Thoracic aorta (tissue), 2 donors: ENCODE measurements around the gene SLAMF8. TPM values are rescaled to one million over a fixed set of nuclear protein-coding genes. Genes with fewer than 3 reads are reported as not detected.

Experiments used
- ATAC-seq: fragments of 150-250 bp; one replicate; pipeline ENCODE4 v1.8.0; 2017; ENCODE audit warnings: low read depth; ENCODE audit not compliant: insufficient number of reproducible peaks, low FRiP score
- DNase-seq: peaks from one replicate; pipeline ENCODE4 v3.0.0-alpha.2; 2020; ENCODE audit warnings: low spot score
- H3K27ac ChIP-seq, 2 donors: fragments of 200-600 bp; sonication (generic); 1 replicate in 1 of 2; 2 replicates in 1 of 2; pipeline ENCODE4 v1.5.1; 2016; ENCODE audit warnings: mild to moderate bottlenecking in 2 of 2, moderate library complexity in 2 of 2
- H3K27me3 ChIP-seq: fragments of 200-600 bp; sonication (generic); replicated peaks from 2 replicates; pipeline ENCODE4 v1.6.0; 2016; ENCODE audit warnings: mild to moderate bottlenecking; ENCODE audit not compliant: insufficient read depth
- H3K36me3 ChIP-seq: fragments of 200-600 bp; sonication (generic); one replicate; pipeline ENCODE4 v1.5.1; 2016
- H3K4me1 ChIP-seq, 2 donors: fragments of 200-600 bp; sonication (generic); 1 replicate in 1 of 2; 2 replicates in 1 of 2; pipeline versions ENCODE4 v1.5.1 to v1.6.0; 2016; ENCODE audit warnings: low read depth in 2 of 2, mild to moderate bottlenecking in 1 of 2; ENCODE audit not compliant: control insufficient read depth in 1 of 2
- H3K4me3 ChIP-seq: fragments of 200-600 bp; sonication (generic); 2 replicates; pipeline ENCODE4 v1.5.1; 2016; ENCODE audit warnings: mild to moderate bottlenecking
- H3K9me3 ChIP-seq: fragments of 200-600 bp; sonication (generic); 2 replicates; pipeline ENCODE4 v1.5.1; 2016
- total RNA-seq, 2 donors: library from RNA; depleted of rRNA; stranded (reverse); fragments of >200 nt; gene quantifications; one replicate each; pipeline versions ENCODE4 v1.1.0 to v1.2.3, GENCODE V29; 2016
- TF ChIP-seq, protein P1 (sequence below): fragments of 200-600 bp; sonication (generic); IDR thresholded peaks from one replicate; pipeline ENCODE4 v1.5.1; 2019; ENCODE audit warnings: antibody characterized with exemption

SLAMF8 gene
- total RNA-seq, 2 donors from 2014 or later, result 5.6 to 9.9 TPM

- TF ChIP-seq, protein P1, sequence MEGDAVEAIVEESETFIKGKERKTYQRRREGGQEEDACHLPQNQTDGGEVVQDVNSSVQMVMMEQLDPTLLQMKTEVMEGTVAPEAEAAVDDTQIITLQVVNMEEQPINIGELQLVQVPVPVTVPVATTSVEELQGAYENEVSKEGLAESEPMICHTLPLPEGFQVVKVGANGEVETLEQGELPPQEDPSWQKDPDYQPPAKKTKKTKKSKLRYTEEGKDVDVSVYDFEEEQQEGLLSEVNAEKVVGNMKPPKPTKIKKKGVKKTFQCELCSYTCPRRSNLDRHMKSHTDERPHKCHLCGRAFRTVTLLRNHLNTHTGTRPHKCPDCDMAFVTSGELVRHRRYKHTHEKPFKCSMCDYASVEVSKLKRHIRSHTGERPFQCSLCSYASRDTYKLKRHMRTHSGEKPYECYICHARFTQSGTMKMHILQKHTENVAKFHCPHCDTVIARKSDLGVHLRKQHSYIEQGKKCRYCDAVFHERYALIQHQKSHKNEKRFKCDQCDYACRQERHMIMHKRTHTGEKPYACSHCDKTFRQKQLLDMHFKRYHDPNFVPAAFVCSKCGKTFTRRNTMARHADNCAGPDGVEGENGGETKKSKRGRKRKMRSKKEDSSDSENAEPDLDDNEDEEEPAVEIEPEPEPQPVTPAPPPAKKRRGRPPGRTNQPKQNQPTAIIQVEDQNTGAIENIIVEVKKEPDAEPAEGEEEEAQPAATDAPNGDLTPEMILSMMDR, result no peak
- ATAC-seq (no peak), DNase-seq (no peak)
- Histone ChIP-seq H3K27ac (no peak overlapping the region), H3K4me3 (no peak overlapping the region), H3K9me3 (no peaks in the 10 kb centered on the region), H3K4me1 (no peaks in the 10 kb centered on the region), H3K36me3 (no peaks in the 10 kb centered on the region), H3K27me3 (no peaks in the 10 kb centered on the region)
Measured at GRCh38 chr1:159882527-159882862, 55.8 kb downstream of the SLAMF8 start.

GRCh38 chr1:159883134-159883533, 56.5 kb downstream of the SLAMF8 start:
- H3K36me3 ChIP-seq, result no peaks in the 10 kb centered on the region
- no peak overlapping the region for H3K4me3 ChIP-seq
- ATAC-seq (no peak), DNase-seq (no peak)
- H3K4me1 ChIP-seq, result no peaks in the 10 kb centered on the region
- no peak overlapping the region for H3K27ac ChIP-seq
- no peaks in the 10 kb centered on the region for H3K9me3 ChIP-seq
- TF ChIP-seq, protein P1, result no peak
- no peaks in the 10 kb centered on the region for H3K27me3 ChIP-seq

GRCh38 chr1:159884296-159884695, 57.6 kb downstream of the SLAMF8 start:
- no peak for DNase-seq

More at GRCh38 chr1:159884296-159884695, 57.6 kb downstream of the SLAMF8 start:
- no peaks in the 10 kb centered on the region for H3K27me3 ChIP-seq
- no peak for ATAC-seq
- H3K27ac ChIP-seq, result no peak overlapping the region
- no peak overlapping the region for H3K4me3 ChIP-seq
- no peaks in the 10 kb centered on the region for H3K36me3 ChIP-seq
- TF ChIP-seq, protein P1, result no peak
- no peaks in the 10 kb centered on the region for H3K9me3 ChIP-seq
- H3K4me1 ChIP-seq, result peaks cover 0 to 2% of the 10 kb centered on the region in 2 donors

Other genes starting within 250 kb of the SLAMF8 start
- gene APCS, start 239.0 kb upstream of the SLAMF8 start, total RNA-seq, result not detected
- not detected for gene CRP, start 112.3 kb upstream of the SLAMF8 start, total RNA-seq
- 100 to 1,000 TPM in 1 of 2 donors, 10 to 100 TPM in 1; 48.6 to 111 TPM for gene DUSP23, start 45.9 kb upstream of the SLAMF8 start, total RNA-seq
- not detected for gene FCRL6, start 24.5 kb upstream of the SLAMF8 start, total RNA-seq
- gene VSIG8, start 35.8 kb downstream of the SLAMF8 start, total RNA-seq, result not detected
- 1 to 10 TPM in 1 of 2 donors, under 1 TPM in 1; 0.95 to 2.1 TPM for gene CFAP45, start 73.3 kb downstream of the SLAMF8 start, total RNA-seq
- 100 to 1,000 TPM; 298 to 352 TPM for gene TAGLN2, start 98.6 kb downstream of the SLAMF8 start, total RNA-seq
- gene IGSF9, start 118.7 kb downstream of the SLAMF8 start, total RNA-seq, result under 1 TPM in 1 of 2 donors, not detected in 1; 0.99 TPM
- not detected for gene SLAMF9, start 127.4 kb downstream of the SLAMF8 start, total RNA-seq
- 1 to 10 TPM; 5.0 to 6.8 TPM for gene PIGM, start 205.1 kb downstream of the SLAMF8 start, total RNA-seq
- gene KCNJ10, start 243.3 kb downstream of the SLAMF8 start, total RNA-seq, result not detected